Keratinocyte (primary cell): ENCODE data around the gene ZNF512B. TPM values are rescaled to one million over a fixed set of nuclear protein-coding genes. Genes with fewer than 3 reads are reported as not detected.
A peak's percentile ranks its signal among the peaks of the same experiment; 100 is the strongest.
"Not testable (repeated sequence)": the region's sequence is repeated elsewhere in the genome, so short reads cannot be mapped to it uniquely, and the experiment has no call there.

ENCODE experiments used
- DNase-seq: peaks from one replicate; pipeline ENCODE4 v3.0.0-alpha.2; 2011; ENCODE audit warnings: low read depth, missing footprints, low spot score
- FAIRE-seq: peaks from 2 replicates; lab custom pipeline; 2011; peaks lifted over from hg19 to GRCh38; lab: Jason Lieb, UNC
- H2AFZ ChIP-seq: 2 replicates; pipeline ENCODE4 v1.6.0; 2012; ENCODE audit warnings: low read length, control low read depth, inconsistent platforms; ENCODE audit not compliant: control insufficient read depth
- H3K27ac ChIP-seq: 2 replicates; pipeline ENCODE4 v1.5.1; 2011; ENCODE audit warnings: low read length; ENCODE audit not compliant: control insufficient read depth, insufficient read depth
- H3K27me3 ChIP-seq: 3 replicates; pipeline ENCODE4 v1.6.0; 2011; ENCODE audit warnings: low read length; ENCODE audit not compliant: control insufficient read depth, insufficient read depth; ENCODE audit errors: extremely low read depth
- H3K36me3 ChIP-seq, 2 experiments: 2 replicates in 1 of 2; 3 replicates in 1 of 2; pipeline ENCODE4 v1.5.1; 2011; ENCODE audit warnings: low read length in 2 of 2, mild to moderate bottlenecking in 1 of 2; ENCODE audit not compliant: control insufficient read depth in 2 of 2, insufficient read depth in 2 of 2; ENCODE audit errors: extremely low read depth in 1 of 2
- H3K4me1 ChIP-seq: 3 replicates; pipeline ENCODE4 v1.5.1; 2011; ENCODE audit warnings: low read length; ENCODE audit not compliant: control insufficient read depth, insufficient read depth; ENCODE audit errors: extremely low read depth
- H3K4me2 ChIP-seq: 3 replicates; pipeline ENCODE4 v1.6.0; 2011; ENCODE audit warnings: low read depth, low read length; ENCODE audit not compliant: control insufficient read depth, insufficient read depth; ENCODE audit errors: extremely low read depth
- H3K4me3 ChIP-seq, 3 experiments: fragments of 200-600 bp in 1 of 3; sonication (generic) in 1 of 3; 2 replicates in 2 of 3; 3 replicates in 1 of 3; pipeline ENCODE4 v1.5.1; 2011 to 2016; ENCODE audit warnings: low read length in 3 of 3, mild to moderate bottlenecking in 3 of 3, control low read depth in 2 of 3, inconsistent platforms in 1 of 3, low read depth in 1 of 3, mixed read lengths in 1 of 3, mixed run types in 1 of 3, moderate library complexity in 1 of 3; ENCODE audit not compliant: control insufficient read depth in 2 of 3, insufficient read depth in 2 of 3; ENCODE audit errors: extremely low read depth in 1 of 3
- H3K79me2 ChIP-seq: 2 replicates; pipeline ENCODE4 v1.6.0; 2012; ENCODE audit warnings: low read length; ENCODE audit not compliant: control insufficient read depth, insufficient read depth
- H3K9ac ChIP-seq: 3 replicates; pipeline ENCODE4 v1.6.0; 2011; ENCODE audit warnings: low read length; ENCODE audit not compliant: control insufficient read depth, insufficient read depth; ENCODE audit errors: extremely low read depth
- H3K9me1 ChIP-seq: 3 replicates; pipeline ENCODE4 v1.6.0; 2011; ENCODE audit warnings: low read length; ENCODE audit not compliant: control insufficient read depth, insufficient read depth; ENCODE audit errors: extremely low read depth
- H3K9me3 ChIP-seq: 2 replicates; pipeline ENCODE4 v1.5.1; 2012; ENCODE audit warnings: low read depth, low read length; ENCODE audit not compliant: control insufficient read depth
- H4K20me1 ChIP-seq: 3 replicates; pipeline ENCODE4 v1.6.0; 2011; ENCODE audit warnings: low read length; ENCODE audit not compliant: control insufficient read depth, insufficient read depth; ENCODE audit errors: extremely low read depth
- EZH2 ChIP-seq: IDR thresholded peaks from one replicate; pipeline ENCODE4 v1.6.1; 2012; ENCODE audit warnings: inconsistent platforms, mild to moderate bottlenecking, low read length, moderate library complexity
- dilution Hi-C: fragments of 300-500 bp; cut with MboI; formaldehyde crosslinking; loops from one replicate; pipeline ENCODE4 v1.7.0; 2020; ENCODE audit warnings: low sequenced_read_pairs; ENCODE audit not compliant: extremely low pct_ligation_motif_present
- polyA plus RNA-seq, 5 experiments: library from polyadenylated mRNA; depleted of rRNA in 3 of 5; stranded (reverse) in 3 of 5; stranded (forward) in 1 of 5; unstranded in 1 of 5; fragments of >200 nt; gene quantifications; 1 replicate in 1 of 5; 2 replicates in 3 of 5; 3 replicates in 1 of 5; pipeline versions ENCODE4 v1.2.1 to v1.2.3, GENCODE V29; 2011 to 2012; ENCODE audit warnings: missing spikeins in 2 of 5, low read depth in 1 of 5, low replicate concordance in 1 of 5
- TF ChIP-seq, protein P1 (sequence below), 3 experiments: IDR thresholded peaks in 1 of 3; conservative IDR thresholded peaks in 1 of 3; optimal IDR thresholded peaks in 1 of 3; 2 replicates in 2 of 3; 3 replicates in 1 of 3; pipeline versions ENCODE3 to v1.5.1; 2011; ENCODE audit warnings: low read length in 3 of 3, mild to moderate bottlenecking in 3 of 3, moderate library complexity in 2 of 3, control low read depth in 1 of 3, inconsistent platforms in 1 of 3; ENCODE audit not compliant: insufficient read depth in 2 of 3; ENCODE audit errors: extremely low read depth in 1 of 3

Gene ZNF512B
- polyA plus RNA-seq, 1 donor (not counting 4 experiments of a cell fraction or from before 2014, with no cell fraction given) = 2.4 TPM

DNA sequence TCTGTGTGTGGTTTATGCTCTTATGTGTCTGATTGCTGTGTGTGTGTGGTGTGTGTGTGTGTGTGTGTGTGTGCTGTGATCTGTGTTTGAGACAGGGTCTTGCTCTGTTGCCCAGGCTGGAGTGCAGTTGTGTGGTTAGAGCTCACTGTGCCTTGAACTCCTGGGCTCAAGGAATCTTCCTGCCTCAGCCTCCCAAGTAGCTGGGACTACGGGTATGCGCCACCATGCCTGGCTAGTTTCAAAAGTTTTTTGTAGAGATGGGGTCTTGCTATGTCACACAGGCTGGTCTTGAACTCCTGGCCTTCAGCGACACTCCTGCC lies 3.4 kb upstream of the ZNF512B start:
- no peak overlapping the region for H3K27ac ChIP-seq
- peaks cover 9% of the 10 kb centered on the region for H3K4me1 ChIP-seq
- no peak overlapping the region for H3K4me3 ChIP-seq
- H3K27me3 ChIP-seq = peaks cover 4% of the 10 kb centered on the region
- H3K36me3 ChIP-seq = no peaks in the 10 kb centered on the region
- dilution Hi-C loops = no loop called here
- DNase-seq (no peak), FAIRE-seq (no peak)
- H2AFZ ChIP-seq = no peak overlapping the region
- H3K9me3 ChIP-seq = no peaks in the 10 kb centered on the region
- H3K9me1 ChIP-seq = no peaks in the 10 kb centered on the region
- peaks cover 11% of the 10 kb centered on the region for H3K79me2 ChIP-seq
- peak overlapping the region; percentile 92 for H3K4me2 ChIP-seq
- TF ChIP-seq EZH2 = no peak
- TF ChIP-seq, protein P1, sequence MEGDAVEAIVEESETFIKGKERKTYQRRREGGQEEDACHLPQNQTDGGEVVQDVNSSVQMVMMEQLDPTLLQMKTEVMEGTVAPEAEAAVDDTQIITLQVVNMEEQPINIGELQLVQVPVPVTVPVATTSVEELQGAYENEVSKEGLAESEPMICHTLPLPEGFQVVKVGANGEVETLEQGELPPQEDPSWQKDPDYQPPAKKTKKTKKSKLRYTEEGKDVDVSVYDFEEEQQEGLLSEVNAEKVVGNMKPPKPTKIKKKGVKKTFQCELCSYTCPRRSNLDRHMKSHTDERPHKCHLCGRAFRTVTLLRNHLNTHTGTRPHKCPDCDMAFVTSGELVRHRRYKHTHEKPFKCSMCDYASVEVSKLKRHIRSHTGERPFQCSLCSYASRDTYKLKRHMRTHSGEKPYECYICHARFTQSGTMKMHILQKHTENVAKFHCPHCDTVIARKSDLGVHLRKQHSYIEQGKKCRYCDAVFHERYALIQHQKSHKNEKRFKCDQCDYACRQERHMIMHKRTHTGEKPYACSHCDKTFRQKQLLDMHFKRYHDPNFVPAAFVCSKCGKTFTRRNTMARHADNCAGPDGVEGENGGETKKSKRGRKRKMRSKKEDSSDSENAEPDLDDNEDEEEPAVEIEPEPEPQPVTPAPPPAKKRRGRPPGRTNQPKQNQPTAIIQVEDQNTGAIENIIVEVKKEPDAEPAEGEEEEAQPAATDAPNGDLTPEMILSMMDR (optimal IDR thresholded peaks at IDR 0.05 in 1 of 3, IDR thresholded peaks at IDR 0.05 in 1 of 3, conservative IDR thresholded peaks at IDR 0.05 in 1 of 3; ENCODE audit: extremely low read depth in 1 of 3, insufficient read depth in 2 of 3, low read length in 3 of 3) = no peak
- H4K20me1 ChIP-seq = no peaks in the 10 kb centered on the region
- H3K9ac ChIP-seq = no peak overlapping the region

DNA sequence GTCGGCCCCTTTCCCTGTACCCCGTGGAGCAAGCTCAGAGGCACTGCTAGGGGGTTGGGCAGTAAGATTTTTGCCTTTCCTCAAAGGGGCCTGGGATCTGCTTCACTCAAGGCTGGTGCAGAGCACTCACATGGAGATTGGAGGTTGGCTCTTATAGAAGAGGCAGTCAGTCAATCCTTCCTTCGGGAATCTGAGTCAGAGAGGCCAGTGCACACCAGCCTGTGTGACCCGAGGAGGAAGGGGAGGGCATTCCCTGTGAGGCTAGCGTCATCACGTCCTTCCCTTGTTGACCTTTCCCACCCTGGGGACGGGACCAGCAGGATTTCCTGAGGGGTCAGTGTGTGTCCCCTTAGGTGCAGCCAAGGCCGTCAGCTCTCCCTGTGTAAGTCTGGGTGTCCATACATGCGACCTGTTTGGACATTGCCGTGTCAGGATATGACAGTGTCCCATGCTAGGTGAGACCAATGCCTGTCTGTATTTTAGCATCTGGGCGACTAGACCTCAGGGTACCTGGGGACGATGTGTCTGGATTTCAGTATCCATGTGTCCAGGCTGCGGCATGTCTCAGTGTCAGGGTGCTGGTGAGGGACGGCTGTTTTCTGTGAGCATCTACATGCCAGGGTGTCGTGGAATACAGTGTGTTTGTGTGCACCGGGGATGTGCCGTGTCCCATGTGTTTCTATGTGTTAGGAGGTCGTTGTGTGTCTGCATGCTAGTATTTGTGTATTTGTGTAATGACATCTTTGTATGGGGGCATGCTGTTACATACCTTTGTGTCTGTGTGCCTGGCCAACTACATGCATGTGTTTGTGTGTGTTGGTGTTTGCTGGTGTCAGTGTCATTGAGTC lies 2.8 kb upstream of the ZNF512B start:
- H2AFZ ChIP-seq = no peak overlapping the region
- H4K20me1 ChIP-seq = no peaks in the 10 kb centered on the region
- dilution Hi-C loops = no loop called here
- no peak overlapping the region for H3K9ac ChIP-seq
- no peaks in the 10 kb centered on the region for H3K9me3 ChIP-seq
- H3K79me2 ChIP-seq = peaks cover 12% of the 10 kb centered on the region
- no peak overlapping the region for H3K4me2 ChIP-seq
- no peak overlapping the region for H3K4me3 ChIP-seq
- no peak for FAIRE-seq
- no peak for DNase-seq
- peaks cover 4% of the 10 kb centered on the region for H3K27me3 ChIP-seq
- H3K36me3 ChIP-seq = no peaks in the 10 kb centered on the region
- H3K27ac ChIP-seq = no peak overlapping the region
- H3K4me1 ChIP-seq = peaks cover 7% of the 10 kb centered on the region
- TF ChIP-seq, protein P1 (optimal IDR thresholded peaks at IDR 0.05 in 1 of 3, IDR thresholded peaks at IDR 0.05 in 1 of 3, conservative IDR thresholded peaks at IDR 0.05 in 1 of 3; ENCODE audit: extremely low read depth in 1 of 3, insufficient read depth in 2 of 3, low read length in 3 of 3) = no peak
- TF ChIP-seq EZH2 = no peak
- no peaks in the 10 kb centered on the region for H3K9me1 ChIP-seq

DNA sequence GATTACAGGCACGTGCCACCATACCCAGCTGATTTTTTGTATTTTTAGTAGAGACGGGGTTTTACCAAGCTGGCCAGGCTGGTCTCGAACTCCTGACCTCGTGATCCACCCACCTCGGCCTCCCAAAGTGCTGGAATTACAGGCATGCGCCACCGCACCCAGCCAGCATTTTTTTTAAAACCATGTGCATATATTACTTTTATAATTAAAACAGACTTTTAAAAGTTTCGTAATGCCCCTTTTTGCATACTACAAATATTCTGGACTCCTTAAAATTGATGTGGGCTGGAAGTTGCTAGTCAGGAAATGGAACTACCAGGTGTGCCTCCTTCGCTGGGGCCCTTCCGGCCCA lies 2.2 kb upstream of the ZNF512B start:
- dilution Hi-C loops, FAIRE-seq: not testable (repeated sequence)

More for the DNA sequence above, 2.2 kb upstream of the ZNF512B start:
- H3K9ac ChIP-seq, DNase-seq, H3K36me3 ChIP-seq, H3K4me3 ChIP-seq, H3K9me3 ChIP-seq, H3K27ac ChIP-seq, H4K20me1 ChIP-seq, H3K4me2 ChIP-seq, H3K27me3 ChIP-seq, H2AFZ ChIP-seq, H3K4me1 ChIP-seq, H3K9me1 ChIP-seq: not testable (repeated sequence)
- peaks cover 12% of the 10 kb centered on the region for H3K79me2 ChIP-seq
